ENCODE measurements around the gene PPM1H. TPM values are rescaled to one million over a fixed set of nuclear protein-coding genes. Genes with fewer than 3 reads are reported as not detected.

PPM1H gene
- total RNA-seq, 1 experiment from 2014 or later: 0.04 TPM

GRCh38 chr12:62771828-62772227, 163.1 kb downstream of the PPM1H start:
- H3K27me3 ChIP-seq (replicated peaks; ENCODE audit: insufficient read depth, low read depth, low read length, poor library complexity): no peaks in the 10 kb centered on the region
- H3K9me3 ChIP-seq (ENCODE audit: low read depth, low read length, poor library complexity, severe bottlenecking): no peaks in the 10 kb centered on the region
- ChIA-PET POLR2A (ENCODE audit: low non-redundant PET) (no interaction called here), CTCF (no interaction called here)
- intact Hi-C loops (cut with micrococcal nuclease; ENCODE audit: unreplicated experiment): no loop called here
- no peaks in the 10 kb centered on the region for H3K4me1 ChIP-seq (ENCODE audit: insufficient read depth, low read length, poor library complexity, severe bottlenecking)
- BruUV-seq (replicated peaks): no TSS peak
- H3K4me3 ChIP-seq (ENCODE audit: low read depth, low read length, poor library complexity, severe bottlenecking): no peak overlapping the region
- no peak for TF ChIP-seq CTCF (conservative IDR thresholded peaks at IDR 0.05; ENCODE audit: low read depth, low read length)
- no peak for TF ChIP-seq EZH2 (IDR thresholded peaks at IDR 0.05; ENCODE audit: borderline replicate concordance, low read depth, low read length, poor library complexity, severe bottlenecking)
- no peak overlapping the region for H3K27ac ChIP-seq (ENCODE audit: low read depth, low read length, poor library complexity, severe bottlenecking)
- DNase-seq (ENCODE audit: low spot score): no peak
- H3K36me3 ChIP-seq (ENCODE audit: insufficient read depth, low read length, poor library complexity, severe bottlenecking): no peaks in the 10 kb centered on the region

GRCh38 chr12:62770381-62770780, 164.6 kb downstream of the PPM1H start:
- no peaks in the 10 kb centered on the region for H3K27me3 ChIP-seq (replicated peaks; ENCODE audit: insufficient read depth, low read depth, low read length, poor library complexity)
- no peaks in the 10 kb centered on the region for H3K4me1 ChIP-seq (ENCODE audit: insufficient read depth, low read length, poor library complexity, severe bottlenecking)
- H3K4me3 ChIP-seq (ENCODE audit: low read depth, low read length, poor library complexity, severe bottlenecking): no peak overlapping the region
- no peak overlapping the region for H3K27ac ChIP-seq (ENCODE audit: low read depth, low read length, poor library complexity, severe bottlenecking)
- H3K36me3 ChIP-seq (ENCODE audit: insufficient read depth, low read length, poor library complexity, severe bottlenecking): no peaks in the 10 kb centered on the region
- BruUV-seq (replicated peaks): no TSS peak
- no peak for DNase-seq (ENCODE audit: low spot score)
- POLR2A ChIA-PET (ENCODE audit: low non-redundant PET): no interaction called here
- CTCF ChIA-PET: no interaction called here
- intact Hi-C loops (cut with micrococcal nuclease; ENCODE audit: unreplicated experiment): no loop called here
- TF ChIP-seq CTCF (conservative IDR thresholded peaks at IDR 0.05; ENCODE audit: low read depth, low read length) (no peak), EZH2 (IDR thresholded peaks at IDR 0.05; ENCODE audit: borderline replicate concordance, low read depth, low read length, poor library complexity, severe bottlenecking) (no peak)
- no peaks in the 10 kb centered on the region for H3K9me3 ChIP-seq (ENCODE audit: low read depth, low read length, poor library complexity, severe bottlenecking)

- Histone ChIP-seq H3K36me3 (ENCODE audit: insufficient read depth, low read length, poor library complexity, severe bottlenecking) (no peaks in the 10 kb centered on the region), H3K4me1 (ENCODE audit: insufficient read depth, low read length, poor library complexity, severe bottlenecking) (no peaks in the 10 kb centered on the region), H3K9me3 (ENCODE audit: low read depth, low read length, poor library complexity, severe bottlenecking) (no peaks in the 10 kb centered on the region), H3K27ac (ENCODE audit: low read depth, low read length, poor library complexity, severe bottlenecking) (no peak overlapping the region), H3K4me3 (ENCODE audit: low read depth, low read length, poor library complexity, severe bottlenecking) (no peak overlapping the region), H3K27me3 (replicated peaks; ENCODE audit: insufficient read depth, low read depth, low read length, poor library complexity) (no peaks in the 10 kb centered on the region)
- intact Hi-C loops (cut with micrococcal nuclease; ENCODE audit: unreplicated experiment): no loop called here
- ChIA-PET CTCF (no interaction called here), POLR2A (ENCODE audit: low non-redundant PET) (no interaction called here)
- no TSS peak for BruUV-seq (replicated peaks)
- no peak for DNase-seq (ENCODE audit: low spot score)
- TF ChIP-seq EZH2 (IDR thresholded peaks at IDR 0.05; ENCODE audit: borderline replicate concordance, low read depth, low read length, poor library complexity, severe bottlenecking) (no peak), CTCF (conservative IDR thresholded peaks at IDR 0.05; ENCODE audit: low read depth, low read length) (no peak)
Observed at GRCh38 chr12:62769076-62769619, 165.8 kb downstream of the PPM1H start.

Measured in A673 (cell line).